Bronchial epithelial cell (primary cell): Measurements from ENCODE around the gene RAD21L1. TPM values are rescaled to one million over a fixed set of nuclear protein-coding genes. Genes with fewer than 3 reads are reported as not detected.
A peak's percentile ranks its signal among the peaks of the same experiment; 100 is the strongest.

Experiments
- DNase-seq: peaks from one replicate; pipeline ENCODE4 v3.0.0-alpha.2; 2010; ENCODE audit warnings: low read depth
- FAIRE-seq: peaks from 2 replicates; lab custom pipeline; 2011; peaks lifted over from hg19 to GRCh38; lab: Jason Lieb, UNC
- H3K27me3 ChIP-seq: 2 replicates; pipeline ENCODE4 v1.5.1; 2011; ENCODE audit warnings: low read length; ENCODE audit not compliant: control insufficient read depth, insufficient read depth
- H3K36me3 ChIP-seq: 2 replicates; pipeline ENCODE4 v1.5.1; 2011; ENCODE audit warnings: low read length; ENCODE audit not compliant: control insufficient read depth, insufficient read depth
- H3K4me3 ChIP-seq: 2 replicates; pipeline ENCODE4 v1.5.1; 2011; ENCODE audit warnings: mild to moderate bottlenecking, low read depth, low read length, control low read depth
- total RNA-seq: library from RNA; depleted of rRNA; stranded (reverse); fragments of >200 nt; gene quantifications from 2 replicates; pipeline ENCODE4 v1.2.1, GENCODE V29; 2014
- TF ChIP-seq, protein P1 (sequence below): IDR thresholded peaks from 2 replicates; pipeline ENCODE4 v1.5.1; 2011; ENCODE audit warnings: mild to moderate bottlenecking, moderate library complexity, low read length, control low read depth, inconsistent platforms; ENCODE audit not compliant: insufficient read depth, severe bottlenecking

Gene RAD21L1
- total RNA-seq, 1 donor from 2014 or later = under 0.01 TPM

DNA sequence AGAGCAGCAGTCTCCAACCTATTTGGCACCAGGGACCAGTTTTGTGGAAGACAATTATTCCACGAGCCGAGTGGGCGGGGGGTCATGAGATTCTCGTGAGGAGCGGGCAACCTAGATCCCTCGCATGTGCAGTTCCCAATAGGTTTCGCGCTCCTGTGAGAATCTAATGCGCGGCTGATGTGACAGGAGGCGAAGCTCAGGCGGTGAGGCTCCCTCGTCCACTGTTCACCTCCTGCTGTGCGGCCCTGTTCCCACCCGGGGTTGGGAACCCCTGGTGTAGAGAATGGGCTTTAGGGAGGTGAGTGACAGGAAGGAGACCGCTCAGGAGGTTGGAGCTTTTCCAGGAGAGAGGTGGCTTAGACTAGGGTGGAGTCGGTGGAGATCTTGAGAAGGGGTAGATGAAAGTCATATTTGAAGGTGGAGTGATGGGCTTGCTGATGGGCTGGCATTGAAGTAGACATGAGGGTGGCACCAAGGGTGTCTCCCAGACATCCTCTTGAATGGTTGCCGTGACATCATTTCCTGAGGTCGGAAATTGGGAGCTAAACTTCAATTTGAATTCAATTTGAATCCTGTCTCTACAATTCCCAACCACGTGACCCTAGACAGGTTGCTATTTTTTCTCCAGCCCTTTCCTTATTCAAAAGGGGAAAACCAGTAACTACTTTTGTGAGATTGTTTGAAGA is 1.5 kb upstream of the RAD21L1 start:
- no peak overlapping the region for H3K4me3 ChIP-seq
- TF ChIP-seq, protein P1, sequence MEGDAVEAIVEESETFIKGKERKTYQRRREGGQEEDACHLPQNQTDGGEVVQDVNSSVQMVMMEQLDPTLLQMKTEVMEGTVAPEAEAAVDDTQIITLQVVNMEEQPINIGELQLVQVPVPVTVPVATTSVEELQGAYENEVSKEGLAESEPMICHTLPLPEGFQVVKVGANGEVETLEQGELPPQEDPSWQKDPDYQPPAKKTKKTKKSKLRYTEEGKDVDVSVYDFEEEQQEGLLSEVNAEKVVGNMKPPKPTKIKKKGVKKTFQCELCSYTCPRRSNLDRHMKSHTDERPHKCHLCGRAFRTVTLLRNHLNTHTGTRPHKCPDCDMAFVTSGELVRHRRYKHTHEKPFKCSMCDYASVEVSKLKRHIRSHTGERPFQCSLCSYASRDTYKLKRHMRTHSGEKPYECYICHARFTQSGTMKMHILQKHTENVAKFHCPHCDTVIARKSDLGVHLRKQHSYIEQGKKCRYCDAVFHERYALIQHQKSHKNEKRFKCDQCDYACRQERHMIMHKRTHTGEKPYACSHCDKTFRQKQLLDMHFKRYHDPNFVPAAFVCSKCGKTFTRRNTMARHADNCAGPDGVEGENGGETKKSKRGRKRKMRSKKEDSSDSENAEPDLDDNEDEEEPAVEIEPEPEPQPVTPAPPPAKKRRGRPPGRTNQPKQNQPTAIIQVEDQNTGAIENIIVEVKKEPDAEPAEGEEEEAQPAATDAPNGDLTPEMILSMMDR = no peak
- peaks cover 8% of the 10 kb centered on the region for H3K27me3 ChIP-seq
- FAIRE-seq = peak; percentile 52
- H3K36me3 ChIP-seq = no peaks in the 10 kb centered on the region
- DNase-seq = no peak

DNA sequence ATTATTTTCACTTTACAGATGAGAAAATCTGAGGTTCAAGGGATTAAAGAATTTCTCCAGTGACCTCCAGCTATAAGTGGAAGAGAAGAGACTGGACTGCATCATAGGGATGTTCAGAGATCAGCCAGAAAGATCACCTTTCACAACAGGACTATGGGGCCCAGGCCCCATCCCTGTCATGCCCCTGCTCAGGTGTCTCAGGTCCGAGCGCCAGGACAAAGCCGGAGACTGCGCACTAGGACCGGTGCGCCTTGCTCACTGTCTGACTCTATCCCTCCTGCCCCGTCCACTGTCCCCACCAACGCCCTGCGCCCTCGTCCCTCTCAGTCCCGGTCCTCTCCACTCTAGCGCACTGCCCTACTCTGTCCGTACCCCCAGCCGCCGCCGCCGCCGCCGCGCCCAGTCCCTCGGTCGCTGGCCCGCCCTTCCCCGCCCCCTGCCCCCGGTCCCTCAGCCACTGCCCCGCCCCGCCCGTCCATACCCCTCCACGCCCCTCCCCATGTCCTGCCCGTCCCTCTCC is 521 bp upstream of the RAD21L1 start:
- H3K27me3 ChIP-seq = peaks cover 8% of the 10 kb centered on the region
- FAIRE-seq (no peak), DNase-seq (peak; percentile 20)
- TF ChIP-seq, protein P1 = no peak
- H3K4me3 ChIP-seq = peak overlapping the region; percentile 35
- no peaks in the 10 kb centered on the region for H3K36me3 ChIP-seq

DNA sequence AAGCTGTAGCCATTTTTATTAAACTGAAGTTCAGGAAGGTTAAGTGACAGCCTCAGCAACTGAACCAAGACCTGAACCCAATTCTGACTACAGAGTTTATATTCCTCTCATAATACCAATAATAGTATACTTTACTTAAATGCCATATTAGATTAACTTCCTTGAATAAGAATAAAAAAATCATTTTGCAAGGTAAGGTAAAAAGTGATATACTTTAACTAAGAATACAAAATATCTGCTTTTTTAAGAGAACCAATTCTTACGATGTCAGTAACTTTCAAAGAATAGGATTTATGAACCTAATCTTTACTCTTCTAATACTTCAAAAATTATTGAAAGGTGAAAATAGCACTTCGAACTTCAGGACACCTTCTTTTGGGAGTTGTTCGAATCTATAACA is 3.7 kb downstream of the RAD21L1 start:
- peaks cover 8% of the 10 kb centered on the region for H3K27me3 ChIP-seq
- H3K4me3 ChIP-seq = no peak overlapping the region
- DNase-seq (no peak), FAIRE-seq (no peak)
- H3K36me3 ChIP-seq = no peaks in the 10 kb centered on the region
- TF ChIP-seq, protein P1 = no peak

DNA sequence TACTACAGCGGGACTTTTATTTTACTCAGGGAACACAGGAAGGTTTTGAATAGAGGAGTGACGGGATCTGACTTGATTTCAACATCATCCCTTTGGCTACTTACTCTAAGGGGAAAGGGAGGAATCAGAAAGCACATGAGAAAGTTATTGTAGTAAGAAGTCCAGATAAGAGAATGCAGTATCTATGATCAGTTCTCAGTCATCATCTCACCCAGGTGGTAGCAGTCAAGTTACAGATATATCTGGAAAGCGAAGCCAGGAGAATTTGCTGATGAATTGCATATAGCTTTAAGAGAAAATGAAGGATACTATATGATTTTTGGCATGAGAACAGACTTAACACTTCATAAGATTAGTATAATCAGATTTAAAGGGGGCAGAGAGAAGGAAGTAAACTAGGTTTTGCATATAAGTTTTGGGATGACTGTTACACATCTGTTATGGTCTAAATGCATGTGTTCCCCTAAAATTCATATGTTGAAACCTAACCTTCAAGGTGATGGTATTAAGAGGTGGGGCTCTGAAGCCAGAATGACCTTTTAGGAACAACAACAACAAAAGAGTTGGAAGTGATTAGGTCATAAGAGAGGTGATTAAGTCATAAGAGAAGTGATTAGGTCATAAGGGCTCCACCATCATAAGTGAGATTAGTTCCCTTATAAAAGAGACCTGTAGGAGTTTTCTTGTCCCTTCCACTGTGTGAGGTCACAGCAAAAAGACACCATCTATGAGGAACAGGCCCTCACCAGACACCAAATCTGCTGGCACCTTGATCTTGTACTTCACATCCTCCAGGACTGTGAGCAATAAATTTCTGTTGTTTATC is 6.7 kb downstream of the RAD21L1 start:
- DNase-seq (no peak), FAIRE-seq (no peak)
- Histone ChIP-seq H3K36me3 (no peaks in the 10 kb centered on the region), H3K4me3 (no peak overlapping the region), H3K27me3 (peaks cover 2% of the 10 kb centered on the region)
- TF ChIP-seq, protein P1 = no peak

DNA sequence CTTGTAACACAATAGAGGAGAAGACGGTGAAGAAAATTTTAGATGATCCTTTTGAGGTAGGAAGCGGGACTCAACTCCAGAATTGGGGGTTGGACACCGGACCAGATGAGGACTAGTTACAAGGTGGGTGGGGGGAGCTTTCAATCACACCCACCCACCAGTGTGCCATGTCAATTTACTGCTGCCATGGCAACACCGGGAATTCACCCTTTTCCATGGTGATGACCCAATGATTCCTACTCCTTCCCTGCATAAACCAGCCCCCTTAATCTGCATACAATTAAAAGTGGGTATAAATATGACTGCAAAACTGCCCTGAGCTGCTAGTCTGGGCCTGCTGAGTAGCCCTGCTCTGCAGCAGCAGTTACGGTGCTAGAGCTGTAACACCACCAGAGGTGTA is 14.7 kb downstream of the RAD21L1 start:
- DNase-seq = no peak
- TF ChIP-seq, protein P1 = no peak
- peak; percentile 90 for FAIRE-seq
- Histone ChIP-seq H3K36me3 (no peaks in the 10 kb centered on the region), H3K27me3 (no peaks in the 10 kb centered on the region), H3K4me3 (no peak overlapping the region)
